Measurements from ENCODE around the gene RPUSD3. TPM values are rescaled to one million over a fixed set of nuclear protein-coding genes. Genes with fewer than 3 reads are reported as not detected.
A peak's percentile ranks its signal among the peaks of the same experiment; 100 is the strongest.
"Not testable (repeated sequence)": the region's sequence is repeated elsewhere in the genome, so short reads cannot be mapped to it uniquely, and the experiment has no call there.

Gene RPUSD3
- total RNA-seq, 1 donor from 2014 or later = 30.5 TPM

- not testable (repeated sequence) for H3K9ac ChIP-seq; H3K27me3 Mint-ChIP-seq (ENCODE audit: insufficient read depth, low read depth); H3K36me3 Mint-ChIP-seq; H3K4me2 ChIP-seq; H3K9me3 ChIP-seq (ENCODE audit: low read depth); H2AFZ ChIP-seq (replicated peaks); H3K4me3 ChIP-seq; H3K27ac ChIP-seq; H3K27ac Mint-ChIP-seq; H3K36me3 ChIP-seq; H3K79me2 ChIP-seq (ENCODE audit: low read depth); H4K20me1 ChIP-seq (ENCODE audit: low read depth); H3K9me3 Mint-ChIP-seq; H3K4me3 Mint-ChIP-seq; H3F3A ChIP-seq (ENCODE audit: low read depth)
- peaks cover 15% of the 10 kb centered on the region for H3K4me1 Mint-ChIP-seq
- H3K27me3 ChIP-seq = peaks cover 18% of the 10 kb centered on the region
- peak; percentile 24 for DNase-seq (ENCODE audit: low spot score)
- TF ChIP-seq CTCF (IDR thresholded peaks at IDR 0.05) = peak; percentile 71
- peaks cover 11% of the 10 kb centered on the region for H3K4me1 ChIP-seq
These were observed 5.1 kb upstream of the RPUSD3 start for GRCh38 chr3:9848860-9849259.

GRCh38 chr3:9847870-9848269, 4.1 kb upstream of the RPUSD3 start:
- H3K4me2 ChIP-seq; H3K27ac Mint-ChIP-seq; H3K9me3 ChIP-seq (ENCODE audit: low read depth); H3K79me2 ChIP-seq (ENCODE audit: low read depth); H2AFZ ChIP-seq (replicated peaks); H3K4me1 Mint-ChIP-seq; H3K36me3 ChIP-seq; H4K20me1 ChIP-seq (ENCODE audit: low read depth); H3K27ac ChIP-seq; H3K4me3 Mint-ChIP-seq; H3K27me3 Mint-ChIP-seq (ENCODE audit: insufficient read depth, low read depth); H3K9me3 Mint-ChIP-seq; H3K9ac ChIP-seq; H3K36me3 Mint-ChIP-seq; DNase-seq (ENCODE audit: low spot score); H3K4me1 ChIP-seq; H3K4me3 ChIP-seq; H3F3A ChIP-seq (ENCODE audit: low read depth): not testable (repeated sequence)
- H3K27me3 ChIP-seq = peaks cover 13% of the 10 kb centered on the region

- H3K27ac Mint-ChIP-seq = no peak overlapping the region
- no peaks in the 10 kb centered on the region for H3K9me3 Mint-ChIP-seq
- H3K4me1 Mint-ChIP-seq = peaks cover 14% of the 10 kb centered on the region
- no peak overlapping the region for H3K4me3 Mint-ChIP-seq
- H3K27me3 Mint-ChIP-seq (ENCODE audit: insufficient read depth, low read depth) = peaks cover 3% of the 10 kb centered on the region
- peaks cover 6% of the 10 kb centered on the region for H3K36me3 Mint-ChIP-seq
- Histone ChIP-seq H3K9me3 (ENCODE audit: low read depth) (no peaks in the 10 kb centered on the region), H3K27ac (no peak overlapping the region), H3K4me3 (no peak overlapping the region), H3K4me2 (no peak overlapping the region), H3K27me3 (peaks cover 5% of the 10 kb centered on the region), H3K79me2 (ENCODE audit: low read depth) (no peaks in the 10 kb centered on the region), H3K4me1 (peaks cover 3% of the 10 kb centered on the region), H2AFZ (replicated peaks) (no peak overlapping the region), H3K9ac (no peak overlapping the region), H4K20me1 (ENCODE audit: low read depth) (no peaks in the 10 kb centered on the region), H3F3A (ENCODE audit: low read depth) (peaks cover 6% of the 10 kb centered on the region), H3K36me3 (no peaks in the 10 kb centered on the region)
- no peak for DNase-seq (ENCODE audit: low spot score)
- no peak for TF ChIP-seq EZH2phosphoT487 (IDR thresholded peaks at IDR 0.05)
These were observed 3.2 kb upstream of the RPUSD3 start for GRCh38 chr3:9846931-9847488.

GRCh38 chr3:9846231-9846630, 2.4 kb upstream of the RPUSD3 start:
- H3K79me2 ChIP-seq (ENCODE audit: low read depth) = no peaks in the 10 kb centered on the region
- no peak overlapping the region for H3K4me3 ChIP-seq
- H3K9me3 ChIP-seq (ENCODE audit: low read depth) = no peaks in the 10 kb centered on the region
- Mint-ChIP-seq H3K9me3 (no peaks in the 10 kb centered on the region), H3K36me3 (peaks cover 10% of the 10 kb centered on the region), H3K27ac (no peak overlapping the region), H3K27me3 (ENCODE audit: insufficient read depth, low read depth) (peaks cover 4% of the 10 kb centered on the region), H3K4me3 (no peak overlapping the region), H3K4me1 (peaks cover 15% of the 10 kb centered on the region)
- H3F3A ChIP-seq (ENCODE audit: low read depth) = peaks cover 6% of the 10 kb centered on the region
- TF ChIP-seq CTCF (IDR thresholded peaks at IDR 0.05) (no peak), EZH2phosphoT487 (IDR thresholded peaks at IDR 0.05) (no peak), EZH2 (IDR thresholded peaks at IDR 0.05) (no peak)
- DNase-seq (ENCODE audit: low spot score) = no peak
- no peak overlapping the region for H2AFZ ChIP-seq (replicated peaks)
- H3K27ac ChIP-seq = no peak overlapping the region
- no peak overlapping the region for H3K9ac ChIP-seq
- no peaks in the 10 kb centered on the region for H3K27me3 ChIP-seq
- H3K4me2 ChIP-seq = no peak overlapping the region
- H3K4me1 ChIP-seq = peaks cover 3% of the 10 kb centered on the region
- no peaks in the 10 kb centered on the region for H3K36me3 ChIP-seq
- H4K20me1 ChIP-seq (ENCODE audit: low read depth) = no peaks in the 10 kb centered on the region
